Caki2 (cell line): ENCODE data around the gene SNTN. TPM values are rescaled to one million over a fixed set of nuclear protein-coding genes. Genes with fewer than 3 reads are reported as not detected.

Source experiments
- DNase-seq: peaks from one replicate; pipeline ENCODE4 v3.0.0-alpha.2; 2015; ENCODE audit warnings: low read depth
- in situ Hi-C: cut with HindIII; loops from 2 replicates; pipeline ENCODE4 v1.10.0; 2016; ENCODE audit warnings: low sequenced_read_pairs, low pct_unique_long_range_greater_than_20kb, mixed read lengths
- total RNA-seq: library from RNA; depleted of rRNA; stranded (reverse); fragments of >200 nt; shearing (Covaris generic); gene quantifications from 2 replicates; pipeline ENCODE4 v1.2.3, GENCODE V29; 2014; ENCODE audit warnings: low replicate concordance; rRNA removed

Gene SNTN
- total RNA-seq, 1 experiment from 2014 or later: not detected

GRCh38 chr3:63662011-63662410 lies 9.5 kb downstream of the SNTN start:
- DNase-seq: no peak
- in situ Hi-C loops: no loop called here

DNA sequence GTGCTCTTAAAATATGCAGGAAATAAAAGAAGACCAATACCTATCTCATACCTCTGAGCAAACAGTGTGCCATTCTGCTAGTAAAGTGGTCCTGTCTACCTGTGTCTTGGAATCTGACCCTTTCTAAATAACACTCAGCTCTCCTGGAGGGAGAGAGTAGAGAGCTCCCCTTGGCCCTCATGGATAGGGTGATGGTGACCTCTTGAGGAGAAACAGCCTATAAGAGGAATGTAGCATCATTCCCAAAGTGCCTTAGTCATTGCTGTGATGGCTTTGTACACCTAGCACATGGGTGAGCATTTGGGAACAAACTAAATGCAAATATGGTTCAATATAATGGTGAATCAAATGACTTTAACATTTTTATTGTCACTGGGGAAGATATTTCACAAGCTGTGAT lies 10.0 kb downstream of the SNTN start:
- DNase-seq: no peak
- in situ Hi-C loops: no loop called here

- in situ Hi-C loops: no loop called here
- DNase-seq: no peak
Observed at GRCh38 chr3:63670544-63670943, 18.1 kb downstream of the SNTN start.

- DNase-seq: no peak
- in situ Hi-C loops: no loop called here
Observed at GRCh38 chr3:63673111-63673510, 20.6 kb downstream of the SNTN start.

GRCh38 chr3:63674586-63674985 lies 22.1 kb downstream of the SNTN start:
- DNase-seq: no peak
- in situ Hi-C loops: no loop called here

DNA sequence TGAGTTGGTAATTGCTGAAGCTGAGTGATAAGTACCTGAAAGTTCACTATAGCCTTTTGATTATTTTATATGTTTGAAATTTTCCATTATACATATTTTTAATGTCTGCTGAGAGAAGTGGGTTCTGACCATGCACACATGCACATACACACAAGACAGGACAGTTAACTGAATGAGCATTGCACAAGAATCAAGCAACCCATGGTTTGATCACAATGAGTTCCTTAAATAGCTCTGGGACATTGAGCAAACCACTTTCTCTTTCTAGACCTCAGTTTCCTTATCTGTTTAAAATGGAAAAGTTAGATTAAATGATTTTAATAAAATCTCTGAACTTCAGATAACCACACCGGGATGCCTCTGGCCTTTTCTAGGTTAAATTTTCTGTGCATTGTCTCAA lies 26.7 kb downstream of the SNTN start:
- no peak for DNase-seq
- in situ Hi-C loops: no loop called here

GRCh38 chr3:63684081-63684480 lies 31.6 kb downstream of the SNTN start:
- no peak for DNase-seq
- in situ Hi-C loops: no loop called here

GRCh38 chr3:63685340-63685739 lies 32.9 kb downstream of the SNTN start:
- in situ Hi-C loops: no loop called here
- DNase-seq: no peak

GRCh38 chr3:63687278-63688225 lies 35.1 kb downstream of the SNTN start:
- in situ Hi-C loops: no loop called here
- DNase-seq: no peak

DNA sequence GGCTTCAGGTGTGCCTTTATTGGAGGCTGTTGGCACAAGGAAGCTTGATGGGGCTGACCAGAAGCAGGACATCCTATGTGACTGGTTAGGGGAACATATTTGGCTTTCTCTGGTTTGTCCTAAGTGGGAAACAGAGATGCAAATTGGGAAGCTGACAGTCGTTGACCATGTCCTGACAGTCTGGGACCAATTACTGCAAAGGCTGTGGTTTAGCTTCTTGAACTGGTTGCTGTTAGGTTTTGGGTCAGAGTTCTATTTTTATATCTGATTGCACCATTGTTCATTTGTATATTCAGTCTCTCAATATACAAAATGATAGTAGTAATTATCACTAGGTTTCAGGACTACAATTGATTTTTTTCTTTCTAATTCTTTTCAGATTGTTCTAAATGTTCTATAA lies 36.8 kb downstream of the SNTN start:
- no peak for DNase-seq
- in situ Hi-C loops: no loop called here

GRCh38 chr3:63693351-63693750 lies 40.9 kb downstream of the SNTN start:
- in situ Hi-C loops: no loop called here
- DNase-seq: no peak

DNA sequence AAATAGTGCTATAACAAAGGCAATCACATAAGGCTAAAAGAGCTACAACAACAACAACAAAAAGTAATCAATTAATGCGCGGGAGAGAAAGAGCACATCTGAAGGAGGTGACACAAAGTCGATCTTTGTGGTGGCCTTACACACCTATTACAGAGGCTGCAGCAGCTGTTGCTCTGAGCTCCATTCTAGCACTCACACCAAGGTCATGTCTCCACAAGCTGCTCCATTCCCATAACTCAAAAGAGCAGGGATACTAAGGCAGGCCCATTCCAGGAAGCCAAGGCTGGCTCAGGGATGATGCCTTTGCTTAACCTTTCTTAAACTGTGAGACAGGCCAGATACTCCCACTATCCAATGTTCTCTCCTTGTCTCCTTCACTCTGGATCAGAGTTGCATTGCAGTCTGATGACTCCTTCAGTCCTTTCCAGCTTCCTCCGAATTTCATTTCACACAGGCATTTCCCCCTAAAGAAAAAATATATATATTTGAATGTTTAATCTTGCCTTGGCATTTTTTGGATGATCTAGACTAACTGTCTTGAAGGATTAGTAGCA lies 52.7 kb downstream of the SNTN start:
- in situ Hi-C loops: no loop called here
- DNase-seq: no peak

DNA sequence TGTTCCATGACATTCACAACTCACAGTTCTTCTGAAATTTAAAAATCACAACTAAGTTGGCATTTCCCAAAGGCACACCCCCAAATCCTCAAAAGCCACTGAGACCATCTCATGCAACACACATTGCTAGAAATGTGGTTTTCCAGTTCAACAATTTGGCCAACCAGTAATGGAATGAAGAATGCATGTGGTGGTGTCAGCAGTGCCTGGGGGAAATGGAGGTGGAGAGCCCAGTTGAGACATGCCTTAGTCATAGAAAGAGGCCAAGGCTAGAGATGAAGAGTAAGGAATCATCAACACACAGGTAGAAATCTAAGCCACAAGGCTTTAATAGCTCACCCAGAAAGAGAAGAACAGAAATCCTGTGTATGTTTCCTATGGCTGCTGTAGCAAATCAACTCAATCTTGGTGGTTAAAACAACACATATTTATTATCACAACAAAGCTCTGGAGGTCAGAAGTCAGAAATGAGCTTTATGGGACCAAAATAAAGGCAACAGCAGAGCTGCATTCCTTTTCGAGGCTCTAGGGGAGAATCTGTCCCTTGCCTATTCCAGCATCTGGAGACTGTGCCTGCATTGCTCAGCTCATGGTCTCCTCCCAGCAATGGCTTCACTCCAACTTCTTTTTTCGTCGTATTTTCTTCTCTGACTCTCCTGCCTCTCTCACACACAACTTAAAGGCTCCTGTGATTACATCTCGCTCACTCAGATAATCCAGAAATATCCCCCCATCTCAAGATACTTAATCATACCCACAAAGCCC lies 54.0 kb downstream of the SNTN start:
- in situ Hi-C loops: no loop called here
- peak; percentile 23 for DNase-seq

GRCh38 chr3:63707731-63708130 lies 55.3 kb downstream of the SNTN start:
- in situ Hi-C loops: no loop called here
- DNase-seq: no peak

GRCh38 chr3:63709576-63709975 lies 57.1 kb downstream of the SNTN start:
- in situ Hi-C loops: no loop called here
- no peak for DNase-seq

Other genes with a start within 250 kb of the SNTN start
- gene C3orf49, start 166.6 kb downstream of the SNTN start, total RNA-seq: not detected in 2 replicates
- 87.3 and 102 TPM in 2 replicates for gene THOC7, start 211.1 kb downstream of the SNTN start, total RNA-seq
- 2.3 and 5.9 TPM in 2 replicates for gene ATXN7, start 211.2 kb downstream of the SNTN start, total RNA-seq